Measurements from ENCODE around the gene CCT2.

Gene CCT2

DNA sequence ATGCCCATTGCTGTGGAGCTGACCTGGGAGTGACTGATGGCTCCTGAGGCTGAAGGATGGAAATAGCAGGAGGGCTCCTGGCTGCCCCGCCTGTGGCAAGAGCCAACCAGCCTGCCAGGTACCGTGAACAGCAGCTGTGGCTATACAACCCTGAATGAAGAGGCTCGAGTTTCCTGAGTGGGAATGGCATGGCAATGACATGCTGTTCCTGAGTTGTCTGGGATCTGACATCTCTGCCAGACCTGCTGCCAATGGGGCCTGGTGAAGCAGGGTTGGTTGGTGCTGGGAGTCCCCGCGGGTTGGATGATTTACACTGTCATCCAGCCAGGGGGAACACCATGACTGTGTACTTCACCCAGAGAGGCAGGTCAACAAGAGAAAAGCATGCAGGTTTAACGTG lies 57.3 kb downstream of the CCT2 start:
- ChIA-PET CTCF (no interaction called here), POLR2A (no interaction called here)
- TF ChIP-seq, protein P1, sequence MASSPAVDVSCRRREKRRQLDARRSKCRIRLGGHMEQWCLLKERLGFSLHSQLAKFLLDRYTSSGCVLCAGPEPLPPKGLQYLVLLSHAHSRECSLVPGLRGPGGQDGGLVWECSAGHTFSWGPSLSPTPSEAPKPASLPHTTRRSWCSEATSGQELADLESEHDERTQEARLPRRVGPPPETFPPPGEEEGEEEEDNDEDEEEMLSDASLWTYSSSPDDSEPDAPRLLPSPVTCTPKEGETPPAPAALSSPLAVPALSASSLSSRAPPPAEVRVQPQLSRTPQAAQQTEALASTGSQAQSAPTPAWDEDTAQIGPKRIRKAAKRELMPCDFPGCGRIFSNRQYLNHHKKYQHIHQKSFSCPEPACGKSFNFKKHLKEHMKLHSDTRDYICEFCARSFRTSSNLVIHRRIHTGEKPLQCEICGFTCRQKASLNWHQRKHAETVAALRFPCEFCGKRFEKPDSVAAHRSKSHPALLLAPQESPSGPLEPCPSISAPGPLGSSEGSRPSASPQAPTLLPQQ (tag by site-specific recombination; IDR thresholded peaks at IDR 0.05): no peak
- TF ChIP-seq ZXDB (tag by site-specific recombination; IDR thresholded peaks at IDR 0.05): no peak
- TF ChIP-seq, protein P2, sequence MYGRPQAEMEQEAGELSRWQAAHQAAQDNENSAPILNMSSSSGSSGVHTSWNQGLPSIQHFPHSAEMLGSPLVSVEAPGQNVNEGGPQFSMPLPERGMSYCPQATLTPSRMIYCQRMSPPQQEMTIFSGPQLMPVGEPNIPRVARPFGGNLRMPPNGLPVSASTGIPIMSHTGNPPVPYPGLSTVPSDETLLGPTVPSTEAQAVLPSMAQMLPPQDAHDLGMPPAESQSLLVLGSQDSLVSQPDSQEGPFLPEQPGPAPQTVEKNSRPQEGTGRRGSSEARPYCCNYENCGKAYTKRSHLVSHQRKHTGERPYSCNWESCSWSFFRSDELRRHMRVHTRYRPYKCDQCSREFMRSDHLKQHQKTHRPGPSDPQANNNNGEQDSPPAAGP (tag by site-specific recombination; IDR thresholded peaks at IDR 0.05): no peak
- no peak for TF ChIP-seq ZNF211 (tag by site-specific recombination; IDR thresholded peaks at IDR 0.05; ENCODE audit: low read depth)
- TF ChIP-seq, protein P3, sequence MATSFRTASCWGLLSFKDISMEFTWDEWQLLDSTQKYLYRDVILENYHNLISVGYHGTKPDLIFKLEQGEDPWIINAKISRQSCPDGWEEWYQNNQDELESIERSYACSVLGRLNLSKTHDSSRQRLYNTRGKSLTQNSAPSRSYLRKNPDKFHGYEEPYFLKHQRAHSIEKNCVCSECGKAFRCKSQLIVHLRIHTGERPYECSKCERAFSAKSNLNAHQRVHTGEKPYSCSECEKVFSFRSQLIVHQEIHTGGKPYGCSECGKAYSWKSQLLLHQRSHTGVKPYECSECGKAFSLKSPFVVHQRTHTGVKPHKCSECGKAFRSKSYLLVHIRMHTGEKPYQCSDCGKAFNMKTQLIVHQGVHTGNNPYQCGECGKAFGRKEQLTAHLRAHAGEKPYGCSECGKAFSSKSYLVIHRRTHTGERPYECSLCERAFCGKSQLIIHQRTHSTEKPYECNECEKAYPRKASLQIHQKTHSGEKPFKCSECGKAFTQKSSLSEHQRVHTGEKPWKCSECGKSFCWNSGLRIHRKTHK (tag by site-specific recombination; IDR thresholded peaks at IDR 0.05): no peak
- TF ChIP-seq ZNF112 (tag by site-specific recombination; IDR thresholded peaks at IDR 0.05): no peak
- TF ChIP-seq ZNF701 (tag by site-specific recombination; IDR thresholded peaks at IDR 0.05): no peak
- TF ChIP-seq, protein P4, sequence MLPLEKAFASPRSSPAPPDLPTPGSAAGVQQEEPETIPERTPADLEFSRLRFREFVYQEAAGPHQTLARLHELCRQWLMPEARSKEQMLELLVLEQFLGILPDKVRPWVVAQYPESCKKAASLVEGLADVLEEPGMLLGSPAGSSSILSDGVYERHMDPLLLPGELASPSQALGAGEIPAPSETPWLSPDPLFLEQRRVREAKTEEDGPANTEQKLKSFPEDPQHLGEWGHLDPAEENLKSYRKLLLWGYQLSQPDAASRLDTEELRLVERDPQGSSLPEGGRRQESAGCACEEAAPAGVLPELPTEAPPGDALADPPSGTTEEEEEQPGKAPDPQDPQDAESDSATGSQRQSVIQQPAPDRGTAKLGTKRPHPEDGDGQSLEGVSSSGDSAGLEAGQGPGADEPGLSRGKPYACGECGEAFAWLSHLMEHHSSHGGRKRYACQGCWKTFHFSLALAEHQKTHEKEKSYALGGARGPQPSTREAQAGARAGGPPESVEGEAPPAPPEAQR (tag by site-specific recombination; IDR thresholded peaks at IDR 0.05): no peak

DNA sequence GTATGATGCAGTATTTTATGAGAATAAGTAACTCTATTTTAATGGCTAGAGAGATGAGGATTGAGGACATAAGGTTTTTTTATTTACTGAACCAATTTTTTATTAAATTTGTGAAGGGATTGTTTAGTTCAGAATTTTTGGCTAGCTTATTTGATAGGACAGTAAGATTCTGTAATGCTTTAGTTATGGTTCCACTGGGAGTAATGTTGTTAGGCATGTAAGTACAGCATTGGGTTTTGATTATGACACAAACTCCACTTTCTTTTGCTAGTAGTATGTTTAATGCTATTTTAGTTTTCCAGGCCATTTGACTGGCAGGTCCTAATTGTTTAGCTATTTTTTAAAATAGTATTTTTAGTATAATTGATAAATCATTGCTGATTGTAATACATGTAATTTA lies 59.3 kb downstream of the CCT2 start:
- Histone ChIP-seq H3K9me3 (ENCODE audit: control insufficient read depth, insufficient read depth, low read depth, low read length) (no peaks in the 10 kb centered on the region), H3K4me3 (ENCODE audit: low read depth, low read length) (no peak overlapping the region), H3K27ac (ENCODE audit: extremely low read depth, low read depth, low read length) (no peak overlapping the region), H3K36me3 (ENCODE audit: control insufficient read depth in 2 of 2, insufficient read depth in 1 of 2, low read length in 2 of 2) (no peaks in the 10 kb centered on the region), H3K4me1 (ENCODE audit: control insufficient read depth, insufficient read depth, low read length) (no peaks in the 10 kb centered on the region)
- POLR2A ChIA-PET: no interaction called here
- CTCF ChIA-PET: interaction anchor here (0.6 to 1.5 kb wide), 3 partner anchors 10 to 250 kb away, joined by 4 to 6 read pairs (median 6); no protein-coding TSS in a partner anchor
- TF ChIP-seq, protein P5, sequence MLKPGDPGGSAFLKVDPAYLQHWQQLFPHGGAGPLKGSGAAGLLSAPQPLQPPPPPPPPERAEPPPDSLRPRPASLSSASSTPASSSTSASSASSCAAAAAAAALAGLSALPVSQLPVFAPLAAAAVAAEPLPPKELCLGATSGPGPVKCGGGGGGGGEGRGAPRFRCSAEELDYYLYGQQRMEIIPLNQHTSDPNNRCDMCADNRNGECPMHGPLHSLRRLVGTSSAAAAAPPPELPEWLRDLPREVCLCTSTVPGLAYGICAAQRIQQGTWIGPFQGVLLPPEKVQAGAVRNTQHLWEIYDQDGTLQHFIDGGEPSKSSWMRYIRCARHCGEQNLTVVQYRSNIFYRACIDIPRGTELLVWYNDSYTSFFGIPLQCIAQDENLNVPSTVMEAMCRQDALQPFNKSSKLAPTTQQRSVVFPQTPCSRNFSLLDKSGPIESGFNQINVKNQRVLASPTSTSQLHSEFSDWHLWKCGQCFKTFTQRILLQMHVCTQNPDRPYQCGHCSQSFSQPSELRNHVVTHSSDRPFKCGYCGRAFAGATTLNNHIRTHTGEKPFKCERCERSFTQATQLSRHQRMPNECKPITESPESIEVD (tag by site-specific recombination; IDR thresholded peaks at IDR 0.05): 0 out of 2 replicates have a peak, but pooled peaks have one; percentile 3
- TF ChIP-seq ZSCAN23 (tag by site-specific recombination; IDR thresholded peaks at IDR 0.05) (no peak), ZNF140 (tag by site-specific recombination; IDR thresholded peaks at IDR 0.05) (no peak)

More for the DNA sequence above, 57.3 kb downstream of the CCT2 start:
- Histone ChIP-seq H3K36me3 (ENCODE audit: control insufficient read depth in 2 of 2, insufficient read depth in 1 of 2, low read length in 2 of 2) (no peaks in the 10 kb centered on the region), H3K9me3 (ENCODE audit: control insufficient read depth, insufficient read depth, low read depth, low read length) (no peaks in the 10 kb centered on the region), H3K27ac (ENCODE audit: extremely low read depth, low read depth, low read length) (no peak overlapping the region), H3K4me3 (ENCODE audit: low read depth, low read length) (no peak overlapping the region), H3K4me1 (ENCODE audit: control insufficient read depth, insufficient read depth, low read length) (no peaks in the 10 kb centered on the region)

DNA sequence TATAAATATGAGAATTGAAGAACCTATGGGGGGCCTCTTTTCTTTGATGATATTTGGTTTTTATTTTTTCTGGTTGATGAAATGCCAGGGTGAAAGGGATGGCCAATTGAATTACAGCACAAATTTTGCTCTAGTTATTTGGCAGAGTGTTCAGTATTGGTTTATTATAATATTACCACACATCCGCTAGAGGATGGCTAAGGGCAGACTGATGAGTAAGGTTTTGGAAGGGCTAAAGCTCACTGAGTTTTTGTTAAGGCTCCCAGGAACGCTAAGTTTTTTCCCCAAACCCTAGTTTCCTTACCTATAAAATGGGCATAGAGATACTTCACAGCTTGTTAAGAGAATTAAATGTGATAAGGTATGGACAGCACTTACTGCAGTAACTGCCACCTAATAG lies 59.8 kb downstream of the CCT2 start:
- ChIA-PET CTCF (interaction anchor here (0.6 to 1.3 kb wide), 3 partner anchors 15 to 250 kb away, joined by 3 to 6 read pairs (median 6); no protein-coding TSS in a partner anchor), POLR2A (no interaction called here)
- no peak overlapping the region for H3K4me3 ChIP-seq (ENCODE audit: low read depth, low read length)
- no peaks in the 10 kb centered on the region for H3K36me3 ChIP-seq (ENCODE audit: control insufficient read depth in 2 of 2, insufficient read depth in 1 of 2, low read length in 2 of 2)
- H3K4me1 ChIP-seq (ENCODE audit: control insufficient read depth, insufficient read depth, low read length): no peaks in the 10 kb centered on the region
- no peaks in the 10 kb centered on the region for H3K9me3 ChIP-seq (ENCODE audit: control insufficient read depth, insufficient read depth, low read depth, low read length)
- no peak overlapping the region for H3K27ac ChIP-seq (ENCODE audit: extremely low read depth, low read depth, low read length)
- TF ChIP-seq ZNF416 (tag by site-specific recombination; IDR thresholded peaks at IDR 0.05): no peak
- TF ChIP-seq, protein P6, sequence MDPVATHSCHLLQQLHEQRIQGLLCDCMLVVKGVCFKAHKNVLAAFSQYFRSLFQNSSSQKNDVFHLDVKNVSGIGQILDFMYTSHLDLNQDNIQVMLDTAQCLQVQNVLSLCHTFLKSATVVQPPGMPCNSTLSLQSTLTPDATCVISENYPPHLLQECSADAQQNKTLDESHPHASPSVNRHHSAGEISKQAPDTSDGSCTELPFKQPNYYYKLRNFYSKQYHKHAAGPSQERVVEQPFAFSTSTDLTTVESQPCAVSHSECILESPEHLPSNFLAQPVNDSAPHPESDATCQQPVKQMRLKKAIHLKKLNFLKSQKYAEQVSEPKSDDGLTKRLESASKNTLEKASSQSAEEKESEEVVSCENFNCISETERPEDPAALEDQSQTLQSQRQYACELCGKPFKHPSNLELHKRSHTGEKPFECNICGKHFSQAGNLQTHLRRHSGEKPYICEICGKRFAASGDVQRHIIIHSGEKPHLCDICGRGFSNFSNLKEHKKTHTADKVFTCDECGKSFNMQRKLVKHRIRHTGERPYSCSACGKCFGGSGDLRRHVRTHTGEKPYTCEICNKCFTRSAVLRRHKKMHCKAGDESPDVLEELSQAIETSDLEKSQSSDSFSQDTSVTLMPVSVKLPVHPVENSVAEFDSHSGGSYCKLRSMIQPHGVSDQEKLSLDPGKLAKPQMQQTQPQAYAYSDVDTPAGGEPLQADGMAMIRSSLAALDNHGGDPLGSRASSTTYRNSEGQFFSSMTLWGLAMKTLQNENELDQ (tag by site-specific recombination; IDR thresholded peaks at IDR 0.05; ENCODE audit: low read depth): no peak
- TF ChIP-seq ZBTB1 (tag by site-specific recombination; IDR thresholded peaks at IDR 0.05): no peak
- TF ChIP-seq, protein P3 (tag by site-specific recombination; IDR thresholded peaks at IDR 0.05): no peak
- TF ChIP-seq, protein P7, sequence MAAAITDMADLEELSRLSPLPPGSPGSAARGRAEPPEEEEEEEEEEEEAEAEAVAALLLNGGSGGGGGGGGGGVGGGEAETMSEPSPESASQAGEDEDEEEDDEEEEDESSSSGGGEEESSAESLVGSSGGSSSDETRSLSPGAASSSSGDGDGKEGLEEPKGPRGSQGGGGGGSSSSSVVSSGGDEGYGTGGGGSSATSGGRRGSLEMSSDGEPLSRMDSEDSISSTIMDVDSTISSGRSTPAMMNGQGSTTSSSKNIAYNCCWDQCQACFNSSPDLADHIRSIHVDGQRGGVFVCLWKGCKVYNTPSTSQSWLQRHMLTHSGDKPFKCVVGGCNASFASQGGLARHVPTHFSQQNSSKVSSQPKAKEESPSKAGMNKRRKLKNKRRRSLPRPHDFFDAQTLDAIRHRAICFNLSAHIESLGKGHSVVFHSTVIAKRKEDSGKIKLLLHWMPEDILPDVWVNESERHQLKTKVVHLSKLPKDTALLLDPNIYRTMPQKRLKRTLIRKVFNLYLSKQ (tag by site-specific recombination; IDR thresholded peaks at IDR 0.05; ENCODE audit: borderline replicate concordance): no peak
- no peak for TF ChIP-seq ZNF341 (tag by site-specific recombination; IDR thresholded peaks at IDR 0.05; ENCODE audit: low read depth)
- no peak for TF ChIP-seq YY2 (tag by site-specific recombination; IDR thresholded peaks at IDR 0.05)
- no peak for TF ChIP-seq ZNF302 (tag by site-specific recombination; IDR thresholded peaks at IDR 0.05; ENCODE audit: low read depth)

All from HEK293 (cell line).